Mesothelial cell of epicardium (in vitro differentiated cells): ENCODE results near the gene CENPO. TPM values are rescaled to one million over a fixed set of nuclear protein-coding genes. Genes with fewer than 3 reads are reported as not detected.

Experiments used
- DNase-seq, 2 experiments: peaks; one replicate each; pipeline ENCODE4 v3.0.0; 2021; ENCODE audit warnings: low spot score in 2 of 2; ENCODE audit not compliant: unreplicated experiment in 2 of 2
- H3K27ac Mint-ChIP-seq: 2 replicates; pipeline ENCODE4 v1.8.0; 2021; ENCODE audit warnings: mixed read lengths
- H3K27me3 Mint-ChIP-seq: 2 replicates; pipeline ENCODE4 v1.8.0; 2021; ENCODE audit warnings: low read depth, mixed read lengths
- H3K36me3 Mint-ChIP-seq: 2 replicates; pipeline ENCODE4 v1.8.0; 2021; ENCODE audit warnings: mixed read lengths
- H3K4me1 Mint-ChIP-seq: 2 replicates; pipeline ENCODE4 v1.8.0; 2021; ENCODE audit warnings: mixed read lengths
- H3K4me3 Mint-ChIP-seq: 2 replicates; pipeline ENCODE4 v1.8.0; 2021; ENCODE audit warnings: mild to moderate bottlenecking, moderate library complexity, mixed read lengths
- H3K9me3 Mint-ChIP-seq: 2 replicates; pipeline ENCODE4 v1.8.0; 2021; ENCODE audit warnings: mixed read lengths
- total RNA-seq: library from RNA; stranded (reverse); gene quantifications from 3 replicates; pipeline ENCODE4 v1.2.1, GENCODE V29; 2021
- TF ChIP-seq, protein P1 (sequence below): fragments of 200-600 bp; sonication (generic); IDR thresholded peaks from one replicate; pipeline ENCODE4 v1.5.0; 2021; ENCODE audit warnings: antibody characterized with exemption; ENCODE audit not compliant: unreplicated experiment

The CENPO gene
- total RNA-seq, 1 donor from 2014 or later = 18.8 TPM

DNA sequence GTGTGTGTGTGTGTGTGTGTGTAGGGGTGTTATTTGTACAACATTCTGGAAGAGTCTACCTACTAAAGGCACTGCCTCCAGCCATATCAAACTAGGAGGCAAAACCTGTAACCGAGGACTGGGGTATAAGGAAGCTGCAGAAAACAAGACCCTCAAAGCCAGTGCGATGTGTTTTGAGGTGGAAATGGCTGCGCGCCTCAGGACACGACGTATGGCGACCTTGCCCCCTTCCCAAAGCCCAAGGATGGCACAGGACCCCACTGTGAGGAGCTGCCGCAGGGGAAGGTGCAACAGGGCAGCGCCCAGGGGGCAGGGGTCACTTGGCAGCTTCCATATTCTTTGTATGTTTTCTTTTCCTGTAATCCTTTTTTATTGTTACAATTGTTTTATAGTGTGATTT, 59.8 kb downstream of the CENPO start:
- DNase-seq = no peak
- Mint-ChIP-seq H3K27me3 (no peaks in the 10 kb centered on the region), H3K4me1 (peaks cover 6% of the 10 kb centered on the region), H3K4me3 (no peak overlapping the region), H3K36me3 (peaks cover 8% of the 10 kb centered on the region), H3K27ac (no peak overlapping the region), H3K9me3 (no peaks in the 10 kb centered on the region)
- TF ChIP-seq, protein P1, sequence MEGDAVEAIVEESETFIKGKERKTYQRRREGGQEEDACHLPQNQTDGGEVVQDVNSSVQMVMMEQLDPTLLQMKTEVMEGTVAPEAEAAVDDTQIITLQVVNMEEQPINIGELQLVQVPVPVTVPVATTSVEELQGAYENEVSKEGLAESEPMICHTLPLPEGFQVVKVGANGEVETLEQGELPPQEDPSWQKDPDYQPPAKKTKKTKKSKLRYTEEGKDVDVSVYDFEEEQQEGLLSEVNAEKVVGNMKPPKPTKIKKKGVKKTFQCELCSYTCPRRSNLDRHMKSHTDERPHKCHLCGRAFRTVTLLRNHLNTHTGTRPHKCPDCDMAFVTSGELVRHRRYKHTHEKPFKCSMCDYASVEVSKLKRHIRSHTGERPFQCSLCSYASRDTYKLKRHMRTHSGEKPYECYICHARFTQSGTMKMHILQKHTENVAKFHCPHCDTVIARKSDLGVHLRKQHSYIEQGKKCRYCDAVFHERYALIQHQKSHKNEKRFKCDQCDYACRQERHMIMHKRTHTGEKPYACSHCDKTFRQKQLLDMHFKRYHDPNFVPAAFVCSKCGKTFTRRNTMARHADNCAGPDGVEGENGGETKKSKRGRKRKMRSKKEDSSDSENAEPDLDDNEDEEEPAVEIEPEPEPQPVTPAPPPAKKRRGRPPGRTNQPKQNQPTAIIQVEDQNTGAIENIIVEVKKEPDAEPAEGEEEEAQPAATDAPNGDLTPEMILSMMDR = no peak

DNA sequence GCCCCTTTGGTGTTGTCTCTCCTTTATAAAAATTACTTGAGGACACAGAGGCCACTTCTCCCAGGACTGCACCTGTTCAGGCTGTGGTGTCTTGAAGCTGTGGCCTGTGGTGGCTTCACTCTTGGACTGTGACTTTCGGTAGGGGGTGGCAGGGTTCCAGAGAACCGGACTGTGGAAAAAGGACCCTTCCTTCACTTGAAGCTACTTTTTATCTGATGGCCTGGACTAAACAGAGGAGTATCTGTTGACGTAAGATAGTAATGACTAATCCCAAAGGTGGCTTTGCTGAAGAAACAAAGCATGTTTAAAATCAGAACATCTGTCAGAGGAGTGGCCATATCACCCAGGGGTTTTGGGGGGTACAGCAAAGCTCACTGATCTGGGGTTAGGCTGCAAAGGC, 60.8 kb downstream of the CENPO start:
- Mint-ChIP-seq H3K27me3 (no peaks in the 10 kb centered on the region), H3K4me3 (no peak overlapping the region), H3K36me3 (peaks cover 4% of the 10 kb centered on the region), H3K4me1 (peaks cover 6% of the 10 kb centered on the region), H3K27ac (no peak overlapping the region), H3K9me3 (no peaks in the 10 kb centered on the region)
- DNase-seq = no peak
- TF ChIP-seq, protein P1 = no peak

DNA sequence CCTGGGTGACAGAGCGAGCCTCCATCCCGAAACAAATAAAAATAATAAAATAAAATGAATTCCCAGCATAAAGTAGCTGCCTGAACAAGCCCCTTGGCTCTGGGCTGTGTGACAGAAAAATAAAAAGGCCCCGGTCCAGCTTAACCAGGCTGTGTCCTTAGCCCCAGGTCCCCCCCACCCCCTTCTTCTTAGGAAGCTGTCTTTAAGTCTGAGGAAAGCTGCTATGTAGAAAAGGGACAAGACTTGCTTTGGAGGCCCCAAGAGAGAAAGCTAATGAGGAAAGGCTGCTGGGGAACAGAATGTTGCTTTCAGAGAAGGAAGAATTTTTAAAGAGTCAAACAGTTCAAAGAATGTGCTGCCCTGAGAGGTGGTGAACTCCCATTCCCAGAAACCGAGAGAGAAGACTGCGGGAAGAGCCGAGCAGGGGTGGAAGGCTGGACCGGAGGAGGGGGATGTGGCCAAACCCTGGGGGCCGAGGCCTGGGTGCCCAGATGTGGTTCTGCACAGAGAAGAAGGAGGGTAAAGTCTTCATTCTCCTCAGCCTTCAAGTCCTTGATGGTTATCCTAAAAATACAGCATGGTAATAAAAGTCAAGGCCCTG, 61.9 kb downstream of the CENPO start:
- Mint-ChIP-seq H3K27me3 (no peaks in the 10 kb centered on the region), H3K4me3 (no peak overlapping the region), H3K36me3 (peaks cover 4% of the 10 kb centered on the region), H3K4me1 (peaks cover 6% of the 10 kb centered on the region), H3K9me3 (no peaks in the 10 kb centered on the region), H3K27ac (peak overlapping the region; percentile 2)
- TF ChIP-seq, protein P1 = no peak
- DNase-seq = no peak

DNA sequence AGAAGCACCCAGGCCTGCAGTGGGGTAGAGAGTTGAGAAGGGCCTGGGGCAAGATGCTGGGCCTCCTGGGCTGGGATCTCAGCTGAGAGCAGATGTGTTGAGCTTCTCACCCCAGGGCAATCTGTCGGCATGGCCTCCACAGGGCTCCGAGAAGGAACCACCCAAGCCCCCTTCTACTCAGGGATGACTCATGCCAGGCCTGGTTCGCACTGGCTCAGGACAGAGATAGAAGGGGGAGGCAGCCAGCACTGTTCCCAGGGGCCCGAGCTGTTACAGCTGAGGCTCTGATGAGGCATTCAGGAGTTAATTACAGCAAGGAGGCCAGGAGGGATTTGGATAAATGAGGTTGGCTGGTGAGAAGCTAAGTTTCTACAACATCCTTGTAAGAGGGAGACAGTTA, 62.5 kb downstream of the CENPO start:
- no peak for DNase-seq
- peaks cover 6% of the 10 kb centered on the region for H3K4me1 Mint-ChIP-seq
- H3K4me3 Mint-ChIP-seq = no peak overlapping the region
- H3K36me3 Mint-ChIP-seq = peaks cover 4% of the 10 kb centered on the region
- TF ChIP-seq, protein P1 = no peak
- no peak overlapping the region for H3K27ac Mint-ChIP-seq
- H3K27me3 Mint-ChIP-seq = no peaks in the 10 kb centered on the region
- H3K9me3 Mint-ChIP-seq = no peaks in the 10 kb centered on the region

DNA sequence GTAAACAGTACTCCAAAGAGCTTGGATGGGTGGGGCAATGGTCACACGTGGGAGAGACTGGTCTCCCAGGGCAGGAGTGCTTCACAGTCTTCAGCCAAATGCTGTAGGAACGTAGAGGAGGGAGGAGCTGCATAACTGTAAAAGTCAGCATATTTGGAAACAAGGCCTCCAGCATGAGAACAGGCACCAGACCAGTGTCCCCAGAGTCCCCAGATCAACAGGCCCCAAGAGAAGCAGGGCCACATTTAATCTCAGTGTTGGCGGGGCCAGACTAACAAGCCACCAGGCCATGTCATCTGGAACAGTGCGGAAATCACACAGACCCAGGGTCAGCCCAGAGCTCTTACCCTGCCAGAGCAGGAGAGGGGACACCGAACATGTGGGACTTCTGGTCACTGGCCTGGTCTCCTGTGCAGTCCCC, 63.6 kb downstream of the CENPO start:
- no peak for DNase-seq
- peaks cover under 1% of the 10 kb centered on the region for H3K36me3 Mint-ChIP-seq
- H3K27me3 Mint-ChIP-seq = no peaks in the 10 kb centered on the region
- H3K4me1 Mint-ChIP-seq = peaks cover 6% of the 10 kb centered on the region
- H3K4me3 Mint-ChIP-seq = no peak overlapping the region
- TF ChIP-seq, protein P1 = no peak
- no peaks in the 10 kb centered on the region for H3K9me3 Mint-ChIP-seq
- no peak overlapping the region for H3K27ac Mint-ChIP-seq

DNA sequence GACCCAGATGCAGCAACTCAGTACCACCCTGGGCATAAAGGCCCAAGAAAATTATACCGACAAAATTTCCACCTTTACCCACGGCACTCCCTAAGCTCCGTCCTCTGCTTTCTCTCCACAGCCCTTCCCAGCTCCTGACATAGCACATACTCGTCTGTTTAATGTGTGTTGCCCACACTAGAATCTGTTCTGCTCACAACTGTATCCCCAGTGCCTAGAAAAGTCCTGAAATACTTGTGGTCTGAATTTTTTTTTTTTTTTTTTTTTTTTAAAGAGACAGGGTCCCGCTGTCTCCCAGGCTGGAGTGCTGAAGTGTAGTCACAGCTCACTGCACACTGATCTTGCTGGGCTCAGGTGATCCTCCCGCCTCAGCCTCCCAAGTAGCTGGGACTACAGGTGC, 64.5 kb downstream of the CENPO start:
- H3K9me3 Mint-ChIP-seq = no peaks in the 10 kb centered on the region
- H3K27me3 Mint-ChIP-seq = no peaks in the 10 kb centered on the region
- H3K4me3 Mint-ChIP-seq = no peak overlapping the region
- TF ChIP-seq, protein P1 = no peak
- H3K36me3 Mint-ChIP-seq = no peaks in the 10 kb centered on the region
- H3K4me1 Mint-ChIP-seq = peaks cover 6% of the 10 kb centered on the region
- no peak for DNase-seq
- no peak overlapping the region for H3K27ac Mint-ChIP-seq
